Measurements from ENCODE around the gene PTPRU.

DNA sequence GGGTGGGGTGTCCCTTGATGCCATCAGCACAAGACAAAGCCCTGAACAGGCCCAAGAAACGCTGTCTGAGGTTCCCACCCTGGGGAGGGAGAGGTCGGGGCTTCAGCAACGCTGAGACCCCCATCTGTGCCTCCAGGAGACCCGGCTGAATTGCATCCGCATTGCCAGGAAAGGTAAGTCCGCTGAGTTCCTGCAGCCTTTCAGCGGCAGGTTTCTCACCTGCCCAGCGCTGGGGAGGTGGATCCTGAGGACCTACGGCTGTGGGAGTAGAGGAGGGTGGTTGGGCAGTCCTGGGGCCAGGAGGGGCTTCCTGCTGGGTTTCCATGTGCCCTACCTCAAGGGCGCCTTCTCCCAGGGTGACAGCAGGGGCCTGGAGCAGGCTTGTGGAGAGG is 47.5 kb downstream of the PTPRU start:
- TF ChIP-seq, protein P1, sequence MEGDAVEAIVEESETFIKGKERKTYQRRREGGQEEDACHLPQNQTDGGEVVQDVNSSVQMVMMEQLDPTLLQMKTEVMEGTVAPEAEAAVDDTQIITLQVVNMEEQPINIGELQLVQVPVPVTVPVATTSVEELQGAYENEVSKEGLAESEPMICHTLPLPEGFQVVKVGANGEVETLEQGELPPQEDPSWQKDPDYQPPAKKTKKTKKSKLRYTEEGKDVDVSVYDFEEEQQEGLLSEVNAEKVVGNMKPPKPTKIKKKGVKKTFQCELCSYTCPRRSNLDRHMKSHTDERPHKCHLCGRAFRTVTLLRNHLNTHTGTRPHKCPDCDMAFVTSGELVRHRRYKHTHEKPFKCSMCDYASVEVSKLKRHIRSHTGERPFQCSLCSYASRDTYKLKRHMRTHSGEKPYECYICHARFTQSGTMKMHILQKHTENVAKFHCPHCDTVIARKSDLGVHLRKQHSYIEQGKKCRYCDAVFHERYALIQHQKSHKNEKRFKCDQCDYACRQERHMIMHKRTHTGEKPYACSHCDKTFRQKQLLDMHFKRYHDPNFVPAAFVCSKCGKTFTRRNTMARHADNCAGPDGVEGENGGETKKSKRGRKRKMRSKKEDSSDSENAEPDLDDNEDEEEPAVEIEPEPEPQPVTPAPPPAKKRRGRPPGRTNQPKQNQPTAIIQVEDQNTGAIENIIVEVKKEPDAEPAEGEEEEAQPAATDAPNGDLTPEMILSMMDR (IDR thresholded peaks at IDR 0.05 in 4 of 5, conservative IDR thresholded peaks at IDR 0.05 in 1 of 5): no peak
- TF ChIP-seq POLR2A (IDR thresholded peaks at IDR 0.05): no peak

Measured in gastrocnemius medialis (tissue), 4 donors.